GM19238 (cell line): ENCODE data around the gene RENBP.

Source experiments
- DNase-seq: peaks from one replicate; pipeline ENCODE4 v3.0.0; 2011; ENCODE audit warnings: low spot score; ENCODE audit not compliant: insufficient read length

RENBP gene

DNA sequence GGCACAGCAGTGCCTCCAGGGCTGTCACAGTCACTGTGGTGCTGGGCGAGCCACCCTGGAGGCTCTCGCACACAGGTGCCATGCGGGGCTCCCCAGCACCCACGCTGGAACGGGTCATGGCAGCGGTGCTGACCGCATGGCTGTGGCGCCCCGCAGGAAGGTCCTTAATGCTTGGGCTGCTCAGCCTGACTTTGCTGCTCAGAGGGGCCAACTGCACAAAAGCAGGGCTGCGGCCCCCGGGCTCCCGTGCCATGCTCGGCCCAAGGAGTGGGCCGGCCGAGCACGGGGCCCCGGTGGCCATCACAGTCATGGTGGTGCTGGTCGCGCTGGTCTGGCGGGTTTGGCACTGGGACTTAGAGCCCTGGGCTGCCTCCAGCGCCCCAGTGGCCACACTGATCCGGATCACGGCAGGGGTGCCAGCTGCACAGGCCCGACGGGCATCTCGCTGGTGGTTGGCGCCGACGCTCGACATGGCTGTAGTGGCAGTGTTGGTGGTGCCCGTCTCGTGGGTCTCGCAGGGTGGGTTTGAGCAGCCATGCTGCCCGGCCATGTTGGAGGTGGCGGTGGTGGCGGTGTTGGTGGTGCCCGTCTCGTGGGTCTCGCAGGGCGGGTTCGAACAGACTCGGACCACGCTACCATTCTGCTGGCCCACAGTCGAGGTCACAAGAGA, 10.2 kb upstream of the RENBP start:
- no peak for DNase-seq

DNA sequence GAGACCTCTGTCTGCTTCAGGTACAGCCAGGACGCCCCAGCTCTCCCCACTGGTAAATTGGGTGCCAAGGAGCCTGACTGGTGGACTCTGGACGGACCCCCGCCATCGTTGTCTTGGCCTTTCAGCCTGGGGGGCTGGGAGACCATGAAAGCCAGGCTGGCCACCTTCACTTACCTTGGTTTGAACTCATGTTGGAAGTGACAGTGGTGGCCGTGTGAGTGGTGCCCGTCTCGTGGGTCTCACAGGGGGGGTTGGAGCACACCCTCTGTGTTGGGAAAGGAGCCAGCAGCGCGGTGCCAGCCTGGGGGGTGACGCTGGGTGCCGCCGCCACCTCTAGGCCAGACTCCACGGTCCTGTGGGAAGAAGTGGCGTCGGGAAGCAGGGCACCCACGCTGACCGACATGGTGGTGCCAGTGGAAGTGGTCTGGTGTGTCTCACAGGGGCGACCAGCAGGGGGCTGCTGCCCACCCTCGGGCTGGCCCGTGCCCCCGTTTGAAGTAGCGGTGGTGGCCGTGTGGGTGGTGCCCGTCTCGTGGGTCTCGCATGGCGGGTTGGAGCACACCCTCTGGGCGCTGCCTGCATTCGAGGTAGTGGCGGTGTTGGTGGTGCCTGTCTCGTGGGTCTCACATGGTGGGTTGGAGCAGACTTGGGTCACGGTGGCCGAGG, 9.6 kb upstream of the RENBP start:
- DNase-seq = no peak

- peak; percentile 86 for DNase-seq
Observed at GRCh38 chrX:153953342-153953830, 8.9 kb upstream of the RENBP start.

DNA sequence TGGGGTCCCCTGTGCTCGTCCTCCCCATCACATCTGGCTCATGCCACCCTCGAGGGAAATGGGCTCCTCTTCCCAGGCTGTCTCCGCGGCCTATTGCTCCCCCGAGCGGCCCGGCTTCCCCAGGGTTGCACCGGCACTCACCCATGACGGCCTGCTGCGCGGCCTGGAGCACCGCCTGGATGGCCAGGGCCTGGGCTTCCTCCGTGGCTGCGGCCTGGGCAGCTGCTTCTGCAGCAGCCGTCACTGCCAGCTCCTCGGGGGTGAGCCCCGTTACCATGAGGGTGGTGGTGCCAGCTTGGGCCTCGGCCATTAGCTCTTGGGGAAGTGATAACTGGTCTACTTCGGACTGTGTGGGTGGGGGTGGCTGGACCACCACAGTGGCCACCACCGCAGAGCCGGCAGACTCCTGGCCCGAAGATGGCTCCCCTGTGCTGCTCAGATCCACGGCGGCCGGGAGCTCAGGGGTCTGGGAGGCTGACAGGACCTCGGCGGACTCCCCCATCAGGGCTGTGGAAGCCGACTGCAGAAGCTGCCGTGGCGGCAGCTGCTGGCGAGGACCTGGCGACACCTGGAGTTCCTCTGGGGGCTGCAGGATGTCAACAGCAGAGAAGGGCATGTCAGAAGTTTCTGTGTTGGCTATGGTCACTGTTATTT, 8.1 kb upstream of the RENBP start:
- DNase-seq = no peak

GRCh38 chrX:153951683-153952372, 7.4 kb upstream of the RENBP start:
- DNase-seq = no peak

DNA sequence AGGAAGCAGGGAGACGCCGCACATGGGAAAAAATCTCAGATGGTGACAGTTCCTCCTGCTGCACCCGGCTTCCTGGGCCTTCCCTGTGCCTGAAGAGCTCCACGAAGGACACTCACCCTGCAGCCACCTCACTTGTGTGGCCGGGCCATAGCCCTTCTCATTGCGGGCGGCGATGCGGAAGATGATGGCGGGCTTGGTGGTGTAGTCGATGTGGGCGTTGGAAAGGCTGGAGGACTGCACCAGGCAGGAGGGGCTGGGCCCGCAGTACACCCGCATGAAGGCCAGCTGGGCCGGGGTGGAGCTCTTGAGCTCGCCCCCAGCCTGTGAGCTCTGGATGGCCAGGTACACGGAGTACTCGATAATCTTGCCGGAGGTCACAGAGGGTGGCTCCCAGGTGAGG, 5.7 kb upstream of the RENBP start:
- no peak for DNase-seq

DNA sequence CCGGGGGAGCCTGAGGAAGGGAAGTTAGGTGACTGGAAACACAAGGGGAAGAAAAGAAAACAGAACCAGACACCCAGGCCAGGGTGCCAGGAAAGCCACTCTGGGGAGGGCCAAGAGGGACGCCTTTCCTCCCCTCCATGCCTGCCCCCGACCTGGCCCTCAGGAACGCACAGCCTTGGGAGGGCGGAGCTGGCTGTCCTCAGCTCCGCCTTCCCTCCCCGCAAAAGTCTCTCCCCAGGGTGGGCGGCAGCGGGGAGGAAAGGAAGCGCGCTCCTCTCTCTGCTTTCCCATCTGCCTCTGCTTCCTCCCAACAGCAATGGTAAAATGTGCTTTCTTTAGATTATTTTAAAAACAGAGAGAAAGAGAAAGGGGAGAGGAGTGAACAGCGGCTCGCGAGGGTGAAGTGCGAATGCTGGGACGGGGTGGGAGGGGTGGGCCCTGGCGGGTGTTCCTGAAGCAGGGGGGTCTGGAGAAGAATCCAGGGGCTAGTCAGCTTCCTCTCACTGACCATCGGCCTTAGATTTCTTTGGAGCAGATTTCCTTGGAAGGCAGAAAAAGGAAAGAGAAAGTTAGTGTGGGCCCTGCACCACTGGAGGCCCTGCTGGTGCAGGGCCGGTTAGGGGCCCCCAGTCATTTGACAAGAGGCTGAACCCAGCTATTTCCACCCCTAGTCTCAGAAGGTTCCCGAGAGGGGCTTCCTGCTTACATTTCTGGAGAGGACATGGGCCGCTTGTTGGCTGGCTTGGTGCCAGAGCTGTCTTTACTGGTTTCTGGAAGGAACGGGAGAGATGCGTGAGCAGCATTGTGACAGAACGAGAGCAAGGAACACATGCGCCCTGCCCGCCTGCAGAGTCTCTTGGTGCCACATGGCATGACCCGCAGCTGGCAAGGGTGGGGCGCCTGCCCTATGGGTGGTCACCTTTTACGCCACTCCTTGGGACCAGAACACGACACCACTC, 4.7 kb upstream of the RENBP start:
- no peak for DNase-seq

DNA sequence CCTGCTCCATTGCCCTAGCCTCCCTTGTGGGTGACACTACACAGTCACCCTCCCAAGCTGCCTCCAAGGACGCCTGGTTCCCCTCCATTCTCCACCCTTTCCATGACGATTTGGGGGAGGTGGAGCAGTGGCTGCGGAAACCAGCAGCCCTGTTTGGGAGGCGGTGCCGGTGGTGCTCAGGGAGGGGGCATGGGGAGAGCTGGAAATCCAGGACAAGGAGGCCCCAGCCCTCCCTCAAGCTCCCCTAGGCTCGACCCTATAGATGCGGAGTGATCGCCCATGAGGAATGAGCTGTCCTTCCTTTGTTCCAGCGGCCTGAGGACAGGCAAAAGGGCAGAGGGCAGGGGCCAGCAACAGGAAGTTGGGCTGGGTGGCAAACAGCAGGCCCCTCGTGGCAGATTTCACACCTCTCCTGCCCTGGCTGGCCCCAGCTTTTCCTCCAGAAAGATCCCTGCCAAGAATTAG, 3.6 kb upstream of the RENBP start:
- no peak for DNase-seq

DNA sequence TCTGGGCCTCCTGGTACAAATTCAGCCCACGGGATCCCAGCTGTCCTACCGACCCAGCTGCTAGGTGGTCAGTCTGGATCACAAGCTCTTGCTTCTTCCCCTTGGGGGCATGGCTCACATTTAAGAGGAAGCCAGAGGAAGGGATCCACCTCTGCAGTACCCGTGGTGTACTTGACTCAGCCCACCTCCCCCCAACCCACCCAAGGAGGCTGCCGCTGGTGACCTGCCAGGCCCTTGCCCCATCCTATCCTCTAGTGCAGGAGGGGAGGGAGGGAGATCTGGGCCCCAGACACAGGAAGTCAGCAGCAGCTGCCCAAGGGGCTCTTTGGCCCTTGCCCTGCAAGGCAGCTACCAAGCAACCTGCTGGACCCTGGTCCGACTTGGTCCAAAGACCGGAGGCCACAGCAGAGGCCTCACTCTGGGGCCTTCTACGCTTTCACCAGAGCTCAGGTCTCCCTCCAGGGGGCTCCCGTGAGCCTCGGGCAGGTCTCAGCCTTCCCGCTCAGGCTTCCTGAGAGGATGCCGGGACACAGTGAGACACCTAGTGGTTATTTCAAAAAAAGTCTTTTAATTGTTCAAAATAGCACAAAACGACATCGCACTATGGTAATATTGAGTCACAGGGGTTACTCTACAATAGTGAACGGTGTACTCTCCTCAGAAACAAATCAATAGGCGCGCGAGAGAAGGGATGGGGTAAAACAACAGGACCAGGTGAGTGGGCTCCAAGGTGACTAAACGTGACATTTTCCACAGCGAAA, 2.7 kb upstream of the RENBP start:
- DNase-seq = peak; percentile 88

DNA sequence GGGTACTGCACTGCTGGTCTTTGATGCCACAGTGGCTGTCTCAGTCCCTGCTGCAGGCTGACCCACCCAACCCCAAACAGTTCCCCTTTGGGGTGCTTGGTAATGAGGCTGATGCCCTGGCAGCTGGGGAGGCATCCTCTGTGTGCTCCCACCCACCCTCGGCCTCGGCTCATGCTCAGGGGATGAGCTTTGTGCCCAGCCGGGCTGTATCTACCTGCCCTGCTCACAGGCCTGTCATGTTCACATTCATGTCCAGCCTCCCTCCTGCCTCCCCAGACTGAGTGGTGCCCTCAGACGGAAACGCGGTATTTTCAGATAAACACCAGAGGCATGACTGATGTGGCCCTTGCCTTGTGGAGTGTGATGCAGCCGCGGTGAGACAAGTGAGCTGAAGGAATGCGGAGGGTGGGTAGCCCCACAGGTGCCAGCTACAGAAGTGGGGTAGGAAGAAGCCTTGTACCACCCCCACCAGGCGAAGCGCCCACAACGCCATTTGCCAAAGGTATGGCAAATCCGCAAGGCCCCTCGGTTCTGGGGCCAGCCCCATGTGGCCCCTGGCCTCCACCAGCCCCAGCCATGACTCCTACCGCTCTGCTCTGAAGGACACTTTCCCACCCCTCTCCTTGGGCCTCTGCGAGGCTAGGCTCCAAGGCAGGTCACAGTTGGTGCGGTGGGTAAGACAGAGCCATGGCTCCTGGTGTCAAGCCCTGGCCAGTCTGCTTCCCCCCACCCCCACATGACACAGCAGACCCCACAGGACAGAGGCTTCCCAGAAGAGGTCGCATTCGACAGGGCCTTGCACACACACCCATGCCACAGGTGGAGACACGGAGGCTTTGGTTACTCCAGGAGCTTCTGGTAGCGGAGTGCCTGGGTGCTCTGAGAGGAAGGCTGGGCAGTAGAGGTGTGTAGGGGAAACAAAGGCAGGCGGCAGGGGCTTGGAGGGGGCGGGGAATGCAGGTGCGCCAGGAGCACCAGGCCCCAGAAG, 1.8 kb upstream of the RENBP start:
- DNase-seq = no peak

DNA sequence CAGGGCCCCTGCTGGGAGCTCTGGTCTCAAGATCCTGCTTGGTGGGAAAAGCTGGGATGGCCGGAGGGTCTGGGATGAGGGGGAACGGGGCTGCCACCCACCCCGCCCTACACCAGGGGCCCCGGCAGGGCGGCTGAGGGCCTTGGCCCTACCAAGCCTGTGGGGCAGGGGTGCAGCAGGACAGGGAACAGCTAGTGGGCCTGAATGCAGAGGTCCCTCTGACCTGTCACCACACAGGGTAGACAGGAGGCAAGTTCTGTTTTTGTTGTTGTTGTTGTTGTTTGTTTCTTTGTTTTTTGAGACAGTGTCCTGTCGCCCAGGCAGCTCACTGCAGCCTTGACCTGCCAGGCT, 332 bp upstream of the RENBP start:
- no peak for DNase-seq

DNA sequence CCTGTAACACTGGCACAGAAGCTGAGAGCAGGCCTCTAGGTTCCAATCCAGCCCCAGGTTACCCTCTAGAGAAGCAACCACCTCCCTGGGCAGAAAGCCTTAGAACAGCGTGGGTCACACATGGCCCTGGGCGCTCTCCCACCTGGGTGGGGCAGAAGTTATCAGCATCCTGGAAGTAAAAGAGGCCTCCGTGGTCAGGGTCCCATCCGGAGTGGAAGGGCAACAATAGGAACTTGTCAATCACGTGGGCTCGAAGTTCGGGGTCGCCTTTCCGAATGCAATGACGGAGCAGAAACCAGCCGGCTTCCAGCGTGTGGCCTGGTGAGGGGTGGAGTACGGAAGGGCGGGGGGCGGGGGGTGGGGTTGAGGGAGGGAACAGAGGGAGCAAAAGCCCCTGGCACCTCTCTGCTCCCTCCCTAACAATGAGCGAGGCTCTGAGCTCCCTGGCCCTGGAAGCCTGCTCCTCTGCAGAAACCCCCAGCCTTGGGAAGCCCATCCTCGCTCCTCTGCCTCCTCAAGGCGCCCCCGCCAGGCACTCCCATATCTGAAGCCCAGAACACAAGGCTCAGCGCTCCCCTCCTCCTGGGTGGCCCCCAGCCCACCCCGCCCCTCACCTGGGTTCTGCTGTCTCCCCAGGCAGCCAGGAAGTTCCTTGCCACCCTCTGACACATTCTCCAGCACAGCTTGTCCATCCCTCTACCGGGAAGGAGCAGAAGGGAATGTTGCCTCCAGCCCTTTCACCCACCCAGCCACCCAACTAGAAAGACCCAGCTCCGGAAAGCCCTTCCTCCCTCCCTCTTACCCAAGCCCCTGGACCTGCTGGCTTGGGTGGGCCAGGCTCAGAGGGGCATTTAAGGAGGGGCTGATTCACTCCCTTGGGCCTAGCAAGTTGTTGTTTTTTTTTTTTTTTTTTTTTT, 2.8 kb downstream of the RENBP start:
- no peak for DNase-seq

DNA sequence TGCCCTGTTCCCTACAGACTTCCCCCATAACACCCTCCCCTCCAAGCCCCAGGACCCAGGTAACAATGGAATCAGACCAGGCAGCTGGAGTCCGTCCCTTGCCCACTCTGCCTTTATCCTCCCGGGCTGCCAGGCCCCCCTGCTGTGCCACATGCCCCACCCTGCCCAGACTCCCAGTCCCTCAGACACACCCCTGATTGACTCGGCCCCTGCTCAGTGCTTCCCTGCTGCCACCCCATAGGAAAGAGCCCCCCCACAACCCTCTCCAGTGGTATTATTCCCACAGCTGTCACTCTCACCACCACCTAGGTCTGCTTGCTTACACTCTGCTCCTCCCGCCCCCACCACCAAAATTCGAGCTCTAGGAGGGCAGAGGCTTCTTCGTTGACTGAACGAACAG, 4.9 kb downstream of the RENBP start:
- no peak for DNase-seq

- no peak for DNase-seq
Observed at GRCh38 chrX:153938226-153938786, 6.1 kb downstream of the RENBP start.

- no peak for DNase-seq
Observed at GRCh38 chrX:153937056-153937455, 7.4 kb downstream of the RENBP start.

GRCh38 chrX:153935326-153935851, 9.1 kb downstream of the RENBP start:
- DNase-seq = no peak

DNA sequence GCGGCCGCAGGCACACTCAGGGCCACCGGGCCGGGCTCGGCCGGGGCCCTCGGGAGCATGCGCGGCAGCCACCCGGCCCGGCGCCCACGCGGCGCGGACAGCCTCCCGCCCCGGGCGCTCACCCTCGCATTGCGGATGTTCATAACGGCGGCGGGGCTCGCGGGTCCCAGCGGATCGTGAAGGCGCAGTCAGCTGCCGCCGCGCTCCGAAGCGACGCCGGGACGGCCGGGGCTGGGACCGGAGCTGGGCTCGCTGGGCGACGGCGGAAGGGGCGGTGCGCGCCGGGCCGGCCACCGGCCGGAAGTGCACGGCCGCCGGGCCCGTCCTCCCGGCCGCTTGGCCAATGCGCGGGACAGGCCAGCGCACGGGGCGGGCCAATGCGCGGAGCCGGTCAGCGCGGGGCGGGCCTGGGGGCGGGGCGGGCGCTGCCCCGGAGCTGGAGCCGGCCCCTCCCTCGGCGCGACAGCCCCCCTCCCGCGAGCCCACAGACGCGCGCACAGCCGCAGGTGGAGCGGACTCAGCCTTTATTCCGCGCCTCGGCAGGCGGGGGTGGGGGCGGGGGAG, 9.6 kb downstream of the RENBP start, which contains the start of gene NAA10:
Gene NAA10 (minus strand): TSS at position 276 of the 564 bp plus-strand sequence. CDS start 133 bp downstream, at position 143.
- DNase-seq = peak; percentile 98
